Stimulated activated CD4-positive, alpha-beta T cell treated with anti-CD3 and anti-CD28 coated beads, Interleukin-15, amount 100 ng/mL, for 24 hours (primary cell): ENCODE measurements around the gene PSPC1.
"Not testable (repeated sequence)": the region's sequence is repeated elsewhere in the genome, so short reads cannot be mapped to it uniquely, and the experiment has no call there.

Experiments
- DNase-seq: peaks from one replicate; pipeline ENCODE4 v3.0.0-alpha.2; 2020

The PSPC1 gene, protein sequence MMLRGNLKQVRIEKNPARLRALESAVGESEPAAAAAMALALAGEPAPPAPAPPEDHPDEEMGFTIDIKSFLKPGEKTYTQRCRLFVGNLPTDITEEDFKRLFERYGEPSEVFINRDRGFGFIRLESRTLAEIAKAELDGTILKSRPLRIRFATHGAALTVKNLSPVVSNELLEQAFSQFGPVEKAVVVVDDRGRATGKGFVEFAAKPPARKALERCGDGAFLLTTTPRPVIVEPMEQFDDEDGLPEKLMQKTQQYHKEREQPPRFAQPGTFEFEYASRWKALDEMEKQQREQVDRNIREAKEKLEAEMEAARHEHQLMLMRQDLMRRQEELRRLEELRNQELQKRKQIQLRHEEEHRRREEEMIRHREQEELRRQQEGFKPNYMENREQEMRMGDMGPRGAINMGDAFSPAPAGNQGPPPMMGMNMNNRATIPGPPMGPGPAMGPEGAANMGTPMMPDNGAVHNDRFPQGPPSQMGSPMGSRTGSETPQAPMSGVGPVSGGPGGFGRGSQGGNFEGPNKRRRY

DNA sequence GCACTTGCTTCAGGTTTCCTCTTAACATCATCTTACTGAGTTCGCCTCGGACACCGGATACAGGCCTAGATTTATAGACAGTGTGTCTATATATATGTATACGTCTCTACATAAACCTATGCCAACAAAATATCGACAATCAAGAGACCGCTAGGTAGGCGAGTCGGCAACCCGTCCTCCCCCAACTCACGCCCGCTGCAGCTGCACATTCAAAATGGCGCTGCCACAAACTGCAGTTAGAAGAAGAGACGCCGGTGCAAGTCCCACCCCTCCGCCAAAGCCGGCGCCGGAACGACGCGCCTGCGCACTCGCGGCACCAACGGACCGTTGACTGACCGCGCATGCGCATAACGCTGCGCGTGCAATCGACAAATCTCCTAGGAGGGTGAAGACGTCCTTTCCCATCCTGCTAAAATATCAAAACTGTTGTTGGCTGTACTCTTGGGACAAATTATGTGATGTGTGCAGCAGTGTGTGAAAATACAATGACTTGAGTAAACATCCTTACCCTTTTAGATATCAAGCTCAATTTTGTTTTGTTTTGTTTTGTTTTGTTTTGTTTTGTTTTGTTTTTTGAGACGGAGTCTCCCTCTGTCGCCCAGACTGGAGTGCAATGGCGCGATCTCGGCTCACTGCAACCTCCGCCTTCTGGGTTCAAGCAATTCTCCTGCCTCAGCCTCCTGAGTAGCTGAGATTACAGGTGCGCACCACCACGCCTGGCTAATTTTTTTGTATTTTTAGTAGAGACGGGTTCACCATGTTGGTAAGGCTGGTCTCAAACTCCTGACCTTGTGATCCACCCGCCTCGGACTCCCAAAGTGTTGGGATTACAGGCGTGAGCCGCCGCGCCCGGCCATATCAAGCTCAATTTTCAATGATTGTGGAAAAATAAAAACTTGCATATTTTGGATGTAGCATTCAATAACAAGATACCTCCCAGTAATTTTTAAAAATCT is at the start of gene PSPC1:
Gene PSPC1, minus strand, starts transcription at position 219 of the 956 bp plus-strand sequence. Its CDS starts 188 bp downstream, at position 31.
- DNase-seq, result peak; percentile 95

DNA sequence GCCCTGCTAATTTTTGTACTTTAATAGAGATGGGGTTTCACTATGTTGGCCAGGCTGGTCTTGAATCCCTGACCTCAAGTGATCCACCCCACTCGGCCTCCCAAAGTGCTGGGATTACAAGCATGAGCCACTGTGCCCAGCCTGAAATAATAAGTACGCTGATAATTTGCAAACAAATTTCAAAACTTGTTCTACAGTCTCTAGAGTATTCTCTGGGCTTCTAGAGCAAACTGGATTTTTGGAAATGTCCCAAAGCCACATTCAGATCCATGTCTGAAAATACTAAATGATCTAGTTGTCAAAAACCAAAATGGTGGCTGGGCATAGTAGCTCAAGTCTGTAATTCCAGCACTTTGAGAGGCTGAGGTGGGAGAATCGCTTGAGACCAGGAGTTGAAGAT is 39.9 kb upstream of the PSPC1 start:
- DNase-seq, result no peak

- peak; percentile 54 for DNase-seq
Observed at GRCh38 chr13:19818223-19818842, 35.6 kb upstream of the PSPC1 start.

DNA sequence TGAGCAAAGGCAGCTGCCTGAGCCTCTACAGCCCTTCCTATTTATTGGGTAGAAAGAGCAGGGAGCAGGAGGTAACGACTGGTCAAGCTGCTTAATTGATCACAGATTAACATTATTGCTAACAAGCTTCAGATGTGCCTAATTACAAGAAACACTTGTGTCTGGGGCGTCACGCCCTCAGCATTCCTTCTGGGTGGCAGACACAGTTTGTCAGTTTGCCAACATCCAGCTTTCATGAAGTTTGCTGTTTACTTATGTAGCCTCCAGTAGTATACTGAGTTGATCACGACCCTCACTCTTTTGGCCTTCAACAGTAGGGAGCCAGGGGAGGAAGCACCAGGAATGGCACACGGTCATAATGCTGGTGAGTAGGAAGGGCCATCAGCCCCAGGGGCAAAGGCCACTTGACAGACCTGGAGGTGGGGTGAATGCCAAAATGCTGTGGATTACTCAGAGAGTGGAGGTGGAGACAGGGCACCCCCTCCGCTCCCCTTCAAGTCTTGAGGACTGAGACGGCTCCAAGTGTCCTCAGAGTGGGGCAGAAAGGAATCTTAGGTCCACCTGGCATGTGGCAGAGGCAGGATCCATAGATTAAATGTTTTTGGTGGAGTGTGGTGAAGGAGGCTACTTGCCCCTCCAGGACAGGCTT is 34.9 kb upstream of the PSPC1 start:
- DNase-seq, result no peak

GRCh38 chr13:19817106-19817505 is 34.4 kb upstream of the PSPC1 start:
- DNase-seq, result no peak

- DNase-seq, result not testable (repeated sequence)
Observed at GRCh38 chr13:19815842-19816241, 33.1 kb upstream of the PSPC1 start.

- DNase-seq, result no peak
Observed at GRCh38 chr13:19810996-19811881, 28.5 kb upstream of the PSPC1 start.

DNA sequence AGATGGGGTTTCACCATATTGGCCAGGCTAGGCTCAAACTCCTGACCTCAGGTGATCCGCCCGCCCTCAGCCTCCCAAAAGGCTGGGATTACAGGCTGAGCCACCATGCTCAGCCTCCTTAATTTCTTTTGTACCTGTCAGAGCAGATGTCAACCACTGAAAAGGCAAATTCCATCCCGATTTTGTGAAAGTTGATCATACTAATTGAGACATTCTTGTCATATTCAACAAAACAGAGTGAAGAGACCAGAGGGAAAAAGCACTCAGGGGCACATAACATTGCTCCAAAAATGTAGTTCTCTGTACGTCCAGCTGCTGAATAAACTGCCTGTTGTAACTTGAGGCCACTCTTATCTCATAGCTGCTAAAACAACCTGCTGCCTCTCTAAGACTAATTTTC is 27.4 kb upstream of the PSPC1 start:
- no peak for DNase-seq

DNA sequence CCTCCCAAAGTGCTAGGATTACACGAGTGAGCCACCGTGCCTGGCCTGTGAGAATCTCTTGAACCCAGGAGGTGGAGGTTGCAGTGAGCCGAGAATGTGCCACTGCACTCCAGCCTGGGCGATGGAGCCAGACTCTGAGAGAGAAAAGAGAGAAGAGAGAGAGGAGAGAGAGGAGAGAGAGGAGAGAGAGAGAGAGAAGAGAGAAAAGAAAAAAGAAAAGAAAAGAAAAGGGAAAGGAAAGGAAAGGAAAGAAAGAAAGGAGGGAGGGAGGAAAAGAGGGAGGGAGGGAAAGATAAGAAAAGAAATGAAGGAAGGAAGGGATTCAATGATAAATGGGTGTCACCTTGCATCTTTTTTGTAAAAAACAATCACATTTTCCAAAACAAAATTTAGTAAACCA is 23.0 kb upstream of the PSPC1 start:
- no peak for DNase-seq

DNA sequence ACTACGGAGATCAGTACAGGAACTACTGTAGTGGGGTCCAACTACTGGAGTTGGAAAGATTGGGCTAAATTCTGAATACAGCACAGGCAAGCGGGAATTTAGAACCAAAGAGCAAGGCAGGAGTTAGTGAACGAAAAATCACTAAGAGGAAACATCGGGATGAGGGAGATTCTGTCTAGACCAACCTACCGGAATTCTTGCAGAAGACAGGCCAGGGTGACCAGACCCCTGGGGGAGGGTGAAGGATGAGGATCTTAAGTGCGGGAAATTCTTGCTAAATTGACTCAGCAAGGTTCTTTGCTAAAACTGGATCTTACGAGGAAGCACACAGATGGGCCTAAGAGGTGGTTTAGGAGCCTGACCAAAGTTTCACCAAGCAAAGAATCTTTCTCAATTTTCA is 13.2 kb upstream of the PSPC1 start:
- DNase-seq, result no peak

DNA sequence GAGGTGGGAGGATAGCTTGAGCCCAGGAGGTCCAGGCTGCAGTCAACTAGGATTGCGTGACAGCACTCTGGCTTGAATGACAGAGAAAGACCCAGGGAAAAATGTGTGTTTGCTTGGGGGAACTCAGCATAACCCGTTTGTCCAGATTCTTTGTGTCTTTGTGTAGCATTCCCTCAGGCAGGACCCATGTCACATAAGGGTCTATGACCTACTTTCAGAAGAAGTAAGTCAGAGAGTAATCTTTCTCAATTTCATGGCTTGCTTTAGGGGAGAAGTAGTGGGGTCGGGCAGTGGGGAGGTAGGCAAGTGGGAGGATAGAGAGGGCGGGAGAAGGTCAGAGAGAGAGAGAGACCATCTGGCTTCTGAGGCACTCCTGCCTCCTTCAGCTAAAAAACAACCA is 11.9 kb upstream of the PSPC1 start:
- DNase-seq, result no peak

DNA sequence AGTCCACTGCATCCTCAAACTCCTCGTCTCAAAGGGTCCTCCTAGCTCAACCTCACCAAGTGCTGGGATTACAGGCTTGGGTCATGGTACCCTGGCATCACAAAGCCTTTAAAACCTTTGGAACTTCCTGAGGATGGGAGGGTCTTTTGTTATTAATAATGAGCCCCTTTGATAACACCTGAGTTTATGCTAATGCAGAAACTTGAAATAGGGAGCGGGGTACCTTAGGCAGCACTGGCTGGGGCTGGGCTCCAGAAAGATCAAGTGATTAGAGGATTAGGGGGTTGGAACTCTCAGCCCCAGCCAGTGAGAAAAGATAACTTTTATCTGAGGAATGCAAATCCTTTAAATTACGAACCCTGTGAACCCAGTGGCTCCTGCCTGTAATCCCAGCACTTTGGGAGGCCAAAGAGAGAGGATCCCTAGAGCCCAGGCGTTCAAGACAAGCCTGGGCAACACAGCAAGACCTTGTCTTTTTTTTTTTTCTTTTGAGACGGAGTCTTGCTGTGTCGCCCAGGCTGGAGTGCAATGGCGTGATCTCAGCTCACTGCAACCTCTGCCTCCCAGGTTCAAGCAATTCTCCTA is 9.3 kb upstream of the PSPC1 start:
- no peak for DNase-seq

DNA sequence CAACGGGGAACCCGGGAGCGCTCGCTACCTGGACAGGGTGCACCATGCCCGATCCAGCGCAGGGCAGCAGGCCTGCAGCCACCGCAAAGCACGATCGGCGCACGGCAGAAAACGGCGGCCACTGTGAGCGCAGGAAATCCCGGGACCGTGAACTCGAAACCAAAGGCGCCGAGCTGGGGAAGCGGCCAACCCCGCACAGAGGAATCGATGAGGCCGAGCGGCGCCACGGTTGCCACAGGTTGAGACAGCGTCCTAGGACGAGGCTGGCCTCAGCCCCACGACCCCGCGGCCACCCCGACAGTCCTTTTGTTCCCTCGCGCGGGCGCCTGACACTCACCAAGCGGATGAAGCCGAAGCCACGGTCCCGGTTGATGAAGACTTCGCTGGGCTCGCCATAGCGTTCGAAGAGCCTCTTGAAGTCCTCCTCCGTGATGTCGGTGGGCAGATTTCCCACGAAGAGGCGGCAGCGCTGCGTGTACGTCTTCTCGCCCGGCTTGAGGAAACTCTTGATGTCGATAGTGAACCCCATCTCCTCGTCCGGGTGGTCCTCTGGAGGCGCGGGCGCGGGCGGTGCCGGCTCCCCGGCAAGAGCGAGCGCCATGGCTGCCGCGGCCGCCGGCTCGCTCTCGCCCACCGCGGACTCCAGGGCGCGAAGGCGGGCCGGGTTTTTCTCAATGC is 557 bp downstream of the PSPC1 start:
- DNase-seq, result peak; percentile 68

DNA sequence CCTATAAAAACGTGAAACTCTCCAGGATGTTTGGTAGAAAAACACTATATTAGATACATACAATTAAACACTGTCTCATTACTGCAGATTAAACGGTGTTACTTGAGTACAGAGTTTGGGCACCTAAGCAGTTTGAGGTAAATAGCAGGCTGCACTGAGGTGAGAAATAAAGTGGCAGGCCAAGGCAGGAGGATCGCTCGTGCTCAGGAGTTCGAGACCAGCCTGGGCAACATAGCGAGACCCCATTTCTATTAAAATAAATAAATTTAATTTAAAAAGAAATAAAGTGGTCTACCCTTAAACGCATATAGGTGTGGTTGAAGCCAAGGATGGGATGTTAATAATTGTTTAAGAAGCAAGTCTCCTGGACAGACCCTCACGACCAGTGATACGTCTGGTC is 1.2 kb downstream of the PSPC1 start:
- DNase-seq, result peak; percentile 28

DNA sequence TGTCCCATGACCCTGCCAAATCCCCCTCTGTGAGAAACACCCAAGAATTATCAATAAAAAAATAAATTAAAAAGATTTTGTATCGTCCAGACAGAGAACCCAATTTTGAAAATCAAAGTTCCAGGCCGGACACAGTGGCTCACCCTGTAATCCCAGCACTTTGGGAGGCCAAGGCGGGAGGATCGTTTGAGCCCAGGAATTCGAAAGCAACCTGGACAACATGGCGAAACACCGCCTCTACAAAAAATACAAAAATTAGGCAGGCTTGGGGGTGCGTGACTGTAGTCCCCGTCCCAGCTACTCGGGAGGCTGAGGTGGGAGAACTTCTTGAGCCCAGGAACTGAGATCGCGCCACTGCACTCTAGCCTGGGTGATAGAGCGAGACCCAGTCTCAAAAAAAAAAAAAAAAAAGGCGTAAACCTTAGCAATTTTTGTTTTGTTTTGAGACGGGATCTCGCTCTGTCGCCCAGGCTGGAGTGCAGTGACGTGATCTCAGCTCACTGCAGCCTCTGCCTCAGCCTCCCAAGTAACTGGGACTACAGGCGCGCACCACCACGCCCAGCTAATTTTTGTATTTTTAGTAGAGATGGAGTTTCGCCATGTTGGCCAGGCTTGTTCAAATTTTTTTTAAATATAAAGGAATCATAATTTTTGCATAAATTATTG is 1.9 kb downstream of the PSPC1 start:
- DNase-seq, result peak; percentile 14

GRCh38 chr13:19772306-19772705 is 10.4 kb downstream of the PSPC1 start:
- DNase-seq, result no peak

- DNase-seq, result no peak
Observed at GRCh38 chr13:19769854-19770253, 12.9 kb downstream of the PSPC1 start.

DNA sequence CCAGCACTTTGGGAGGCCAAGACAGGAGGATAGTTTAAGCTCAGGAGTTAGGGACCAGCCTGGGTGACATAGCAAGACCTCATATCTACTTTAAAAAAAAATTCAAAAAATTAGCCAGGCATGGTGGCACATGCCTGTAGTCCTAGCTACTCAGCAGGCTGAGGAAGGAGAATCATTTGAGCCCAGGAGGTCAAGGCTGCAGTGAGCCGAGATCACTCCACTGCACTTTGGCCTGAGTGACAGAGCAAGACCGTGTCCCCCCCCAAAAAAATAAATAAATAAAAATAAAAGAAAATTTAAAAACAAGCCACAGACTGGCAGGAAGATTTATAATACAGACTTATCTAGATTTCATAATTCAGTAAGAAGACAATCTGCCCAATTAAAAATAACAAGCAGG is 14.8 kb downstream of the PSPC1 start:
- DNase-seq, result no peak

DNA sequence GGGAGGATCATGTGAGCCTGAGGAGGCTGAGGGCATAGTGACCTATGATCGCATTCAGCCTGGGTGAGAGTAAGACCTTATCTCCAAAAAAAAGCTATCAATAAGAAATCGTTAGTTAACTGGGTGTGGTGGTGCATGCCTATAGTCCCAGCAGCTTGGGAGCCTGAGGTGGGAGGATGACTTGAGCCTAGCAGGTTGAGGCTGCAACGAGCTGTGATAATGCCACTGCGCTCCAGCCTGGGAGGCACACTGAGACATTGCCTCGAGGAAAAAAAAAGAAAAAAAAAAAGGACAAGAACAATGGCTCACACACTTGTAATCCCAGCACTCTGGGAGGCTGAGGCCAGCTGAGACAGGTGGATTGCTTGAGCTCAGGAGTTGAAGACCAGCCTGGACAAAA is 16.2 kb downstream of the PSPC1 start:
- no peak for DNase-seq

- no peak for DNase-seq
Observed at GRCh38 chr13:19764237-19764636, 18.5 kb downstream of the PSPC1 start.
